AG04450 (cell line): ENCODE data around the gene ARX. TPM values are rescaled to one million over a fixed set of nuclear protein-coding genes. Genes with fewer than 3 reads are reported as not detected.

Experiments
- CTCF ChIA-PET: fragments of 300-600, 350-600 bp; formaldehyde crosslinking; extraction: SDS; loops from one replicate; lab custom pipeline; 2022; ENCODE audit warnings: antibody characterized with exemption, inconsistent platforms; lab: Charles Lee
- POLR2A ChIA-PET: fragments of 350-600 bp; formaldehyde crosslinking; extraction: SDS; loops from one replicate; lab custom pipeline; 2021; ENCODE audit warnings: antibody characterized with exemption, inconsistent platforms; lab: Yijun Ruan, JAX
- DNase-seq: peaks from one replicate; pipeline ENCODE4 v3.0.0-alpha.2; 2011; ENCODE audit warnings: low read depth, low spot score
- H3K27ac ChIP-seq: one replicate; pipeline ENCODE4 v1.5.1; 2012; ENCODE audit warnings: low read depth, low read length, control low read depth
- H3K27me3 ChIP-seq: one replicate; pipeline ENCODE4 v1.6.0; 2012; ENCODE audit warnings: low read length; ENCODE audit not compliant: control insufficient read depth, insufficient read depth
- H3K4me3 ChIP-seq: 2 replicates; pipeline ENCODE4 v1.5.1; 2011; ENCODE audit warnings: mild to moderate bottlenecking, low read depth, low read length, control low read depth
- H3K9me3 ChIP-seq: 2 replicates; pipeline ENCODE4 v1.5.1; 2012; ENCODE audit warnings: low read length; ENCODE audit not compliant: control insufficient read depth, insufficient read depth
- polyA minus RNA-seq: library from RNA; depleted of rRNA, polyadenylated mRNA; stranded (reverse); fragments of >200 nt; gene quantifications from 2 replicates; pipeline ENCODE4 v1.2.3, GENCODE V29; 2011; rRNA and poly(A)+ RNA removed
- polyA plus RNA-seq: library from polyadenylated mRNA; depleted of rRNA; stranded (reverse); fragments of >200 nt; gene quantifications from 2 replicates; pipeline ENCODE4 v1.2.3, GENCODE V29; 2011; rRNA removed
- TF ChIP-seq, protein P1 (sequence below): IDR thresholded peaks from 2 replicates; pipeline ENCODE4 v1.5.1; 2011; ENCODE audit warnings: low read depth, low read length, control low read depth, inconsistent platforms

ARX gene
- polyA plus RNA-seq, result not detected in 2 replicates
- not detected in 2 replicates for polyA minus RNA-seq

DNA sequence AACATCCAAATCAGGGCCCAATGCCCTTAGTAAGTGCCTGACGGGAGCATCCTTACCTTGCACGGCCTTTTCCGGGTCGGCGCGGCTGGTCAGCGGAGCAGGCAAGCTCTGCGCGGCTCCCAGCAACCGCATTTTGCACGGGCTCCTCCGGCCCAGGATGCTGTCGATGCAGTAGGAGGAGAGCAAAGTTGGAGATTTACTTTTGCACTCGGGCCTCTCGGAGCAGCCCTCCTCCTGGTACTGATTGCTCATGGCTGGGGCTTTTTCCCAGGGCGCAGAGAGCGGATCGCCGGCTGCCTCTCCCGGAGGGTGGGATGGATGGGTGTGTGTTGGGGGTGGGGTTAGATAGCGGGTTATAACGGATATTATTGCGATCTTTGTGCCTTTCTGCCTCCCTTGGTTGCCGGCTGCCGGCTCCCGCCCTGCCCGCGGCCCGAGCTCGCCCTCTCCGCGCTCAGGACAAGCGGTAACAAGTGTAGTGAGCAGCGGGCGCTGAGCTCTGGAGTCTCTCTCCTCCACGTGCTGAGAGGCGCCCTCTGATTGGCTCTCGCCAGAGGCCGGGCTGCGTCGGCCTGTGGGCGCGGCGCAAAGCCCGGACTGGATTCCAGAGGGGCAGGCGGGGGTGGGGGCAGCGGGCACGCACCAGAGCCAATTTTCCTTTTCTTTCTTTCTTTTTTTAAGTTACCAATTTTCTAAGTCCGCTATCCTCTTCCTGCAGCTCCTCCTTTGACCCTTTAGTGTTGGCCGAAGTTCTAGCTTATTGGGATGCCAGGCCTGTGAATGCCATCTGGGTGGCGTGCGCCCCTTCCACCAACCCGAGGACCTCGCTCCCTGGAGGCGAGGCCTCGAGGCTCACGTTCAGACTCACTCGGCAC, at the start of gene ARX:
TSS of gene ARX (minus strand) at position 480 of the 875 bp plus-strand sequence. CDS start at position 252, 228 bp downstream.
- Histone ChIP-seq H3K4me3 (no peak within 1 kb of the TSS), H3K27ac (no peak within 1 kb of the TSS), H3K27me3 (peaks cover 82% of the 10 kb centered on the region), H3K9me3 (peaks cover 10% of the 10 kb centered on the region)
- ChIA-PET CTCF (no interaction called here), POLR2A (interaction anchor here (0.7 kb wide), 1 partner anchor 164 kb away, joined by 3 read pairs; no protein-coding TSS in a partner anchor)
- TF ChIP-seq, protein P1, sequence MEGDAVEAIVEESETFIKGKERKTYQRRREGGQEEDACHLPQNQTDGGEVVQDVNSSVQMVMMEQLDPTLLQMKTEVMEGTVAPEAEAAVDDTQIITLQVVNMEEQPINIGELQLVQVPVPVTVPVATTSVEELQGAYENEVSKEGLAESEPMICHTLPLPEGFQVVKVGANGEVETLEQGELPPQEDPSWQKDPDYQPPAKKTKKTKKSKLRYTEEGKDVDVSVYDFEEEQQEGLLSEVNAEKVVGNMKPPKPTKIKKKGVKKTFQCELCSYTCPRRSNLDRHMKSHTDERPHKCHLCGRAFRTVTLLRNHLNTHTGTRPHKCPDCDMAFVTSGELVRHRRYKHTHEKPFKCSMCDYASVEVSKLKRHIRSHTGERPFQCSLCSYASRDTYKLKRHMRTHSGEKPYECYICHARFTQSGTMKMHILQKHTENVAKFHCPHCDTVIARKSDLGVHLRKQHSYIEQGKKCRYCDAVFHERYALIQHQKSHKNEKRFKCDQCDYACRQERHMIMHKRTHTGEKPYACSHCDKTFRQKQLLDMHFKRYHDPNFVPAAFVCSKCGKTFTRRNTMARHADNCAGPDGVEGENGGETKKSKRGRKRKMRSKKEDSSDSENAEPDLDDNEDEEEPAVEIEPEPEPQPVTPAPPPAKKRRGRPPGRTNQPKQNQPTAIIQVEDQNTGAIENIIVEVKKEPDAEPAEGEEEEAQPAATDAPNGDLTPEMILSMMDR, result no peak
- peak; percentile 6 for DNase-seq

DNA sequence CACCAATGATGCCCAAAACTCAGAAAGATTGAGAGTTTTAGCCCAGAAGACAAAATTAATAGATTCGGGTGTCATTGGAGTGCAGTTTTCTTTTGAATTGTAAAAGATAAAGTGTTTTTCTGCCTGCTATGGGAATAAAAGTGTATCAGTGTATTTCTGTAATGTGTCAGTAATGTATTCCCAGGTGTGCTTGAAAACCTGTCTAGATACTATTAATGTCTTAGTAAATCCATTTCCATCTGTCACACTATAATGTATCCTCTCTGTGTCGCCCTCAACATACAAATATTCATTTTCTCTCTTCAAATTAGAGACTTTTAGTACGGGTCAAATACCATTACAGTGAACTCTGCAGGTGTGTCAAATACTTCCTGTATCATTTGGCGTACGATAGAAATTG, 43.5 kb upstream of the ARX start:
- no peaks in the 10 kb centered on the region for H3K27me3 ChIP-seq
- TF ChIP-seq, protein P1, result no peak
- POLR2A ChIA-PET, result no interaction called here
- H3K4me3 ChIP-seq, result no peak overlapping the region
- CTCF ChIA-PET, result no interaction called here
- DNase-seq, result no peak
- no peaks in the 10 kb centered on the region for H3K9me3 ChIP-seq
- no peak overlapping the region for H3K27ac ChIP-seq

DNA sequence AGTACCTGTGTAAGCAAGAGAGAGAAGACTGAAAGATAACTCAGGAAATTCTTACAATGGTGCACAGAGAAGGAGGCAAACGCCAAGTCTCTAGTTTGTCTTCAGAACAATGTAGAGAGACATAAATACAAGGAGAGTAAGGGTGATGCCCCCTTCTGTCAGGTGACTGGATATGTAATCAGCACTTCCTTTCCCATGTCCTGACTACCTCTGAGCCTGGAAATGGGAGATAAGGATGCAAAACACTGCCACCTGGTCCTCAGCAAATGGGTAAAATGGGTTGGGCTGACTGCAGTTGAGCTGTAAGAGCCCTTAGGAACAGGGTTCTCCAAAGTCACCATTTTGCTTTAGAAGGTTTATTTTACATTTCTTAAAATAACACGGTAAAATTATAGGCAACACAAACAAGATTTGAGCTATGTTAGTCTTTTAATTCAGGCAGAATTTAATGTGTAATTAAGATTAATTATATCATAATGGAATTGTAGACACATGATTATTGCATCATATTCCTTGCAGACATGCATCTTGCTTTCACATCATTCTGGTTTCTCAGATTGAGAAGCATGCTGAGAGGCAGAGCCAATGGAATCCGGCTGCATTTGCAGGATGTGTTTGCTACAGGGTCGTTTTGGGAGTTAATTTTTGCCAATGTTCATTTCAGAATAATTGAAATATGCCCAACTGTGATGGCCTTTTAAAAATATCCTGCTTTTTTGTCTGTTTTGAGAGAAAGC, 37.2 kb upstream of the ARX start:
- Histone ChIP-seq H3K27ac (no peak overlapping the region), H3K9me3 (no peaks in the 10 kb centered on the region), H3K27me3 (no peaks in the 10 kb centered on the region), H3K4me3 (no peak overlapping the region)
- ChIA-PET POLR2A (no interaction called here), CTCF (interaction anchor here (0.5 kb wide), 2 partner anchors 216 to 219 kb away, joined by 3 to 4 read pairs; no protein-coding TSS in a partner anchor)
- DNase-seq, result no peak
- TF ChIP-seq, protein P1, result no peak

DNA sequence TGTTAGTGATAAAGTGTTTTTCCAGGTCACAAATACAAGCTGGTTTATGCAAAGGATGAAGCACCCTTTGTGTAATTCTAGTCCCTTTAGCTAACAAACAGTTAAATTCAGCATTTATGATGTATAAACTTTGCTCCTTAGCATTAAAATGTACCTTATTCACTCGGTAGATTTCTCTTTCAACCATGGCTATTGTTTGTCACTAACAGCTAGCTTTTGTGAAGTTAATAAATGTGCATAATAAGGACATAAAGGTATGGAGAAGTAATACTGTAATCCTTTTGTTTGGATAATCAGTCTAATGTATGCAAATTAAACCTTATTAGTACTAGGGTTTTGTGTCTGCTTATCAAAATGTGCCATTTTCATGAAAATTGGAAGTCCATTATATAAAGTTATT, 34.2 kb upstream of the ARX start:
- no peak overlapping the region for H3K27ac ChIP-seq

More for the DNA sequence above, 34.2 kb upstream of the ARX start:
- no peak for DNase-seq
- Histone ChIP-seq H3K9me3 (no peaks in the 10 kb centered on the region), H3K4me3 (no peak overlapping the region), H3K27me3 (no peaks in the 10 kb centered on the region)
- POLR2A ChIA-PET, result no interaction called here
- TF ChIP-seq, protein P1, result no peak
- CTCF ChIA-PET, result interaction anchor here (0.9 kb wide), 1 partner anchor 297 kb away, joined by 3 read pairs; no protein-coding TSS in a partner anchor
